DMS 273 (cell line): ENCODE measurements around the gene SPTBN4.
"Not testable (repeated sequence)": the region's sequence is repeated elsewhere in the genome, so short reads cannot be mapped to it uniquely, and the experiment has no call there.

Experiments
- DNase-seq: peaks from one replicate; lab custom pipeline; 2025; ENCODE audit not compliant: unreplicated experiment; lab: John Stamatoyannopoulos, UW

Gene SPTBN4

GRCh38 chr19:40502647-40503319, 36.0 kb downstream of the SPTBN4 start:
- peak; percentile 34 for DNase-seq

DNA sequence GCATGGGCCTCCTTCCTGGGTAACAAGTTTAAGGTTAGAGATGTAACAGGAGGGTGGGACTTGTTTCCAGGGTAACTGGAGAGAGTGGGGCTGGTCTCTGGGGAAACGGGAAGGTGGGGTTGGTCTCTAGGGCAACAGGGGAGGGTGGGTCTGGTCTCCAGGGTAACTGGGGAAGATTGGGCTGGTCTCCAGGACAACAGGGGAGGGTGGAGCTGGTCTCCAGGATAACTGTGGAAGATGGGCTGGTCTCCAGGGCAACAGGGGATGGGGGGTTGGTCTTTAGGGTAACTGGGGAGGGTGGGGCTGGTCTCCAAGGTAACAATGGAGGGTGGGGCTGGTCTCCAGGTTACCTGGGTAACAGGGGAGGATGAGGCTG, 36.5 kb downstream of the SPTBN4 start:
- DNase-seq, result peak; percentile 80

DNA sequence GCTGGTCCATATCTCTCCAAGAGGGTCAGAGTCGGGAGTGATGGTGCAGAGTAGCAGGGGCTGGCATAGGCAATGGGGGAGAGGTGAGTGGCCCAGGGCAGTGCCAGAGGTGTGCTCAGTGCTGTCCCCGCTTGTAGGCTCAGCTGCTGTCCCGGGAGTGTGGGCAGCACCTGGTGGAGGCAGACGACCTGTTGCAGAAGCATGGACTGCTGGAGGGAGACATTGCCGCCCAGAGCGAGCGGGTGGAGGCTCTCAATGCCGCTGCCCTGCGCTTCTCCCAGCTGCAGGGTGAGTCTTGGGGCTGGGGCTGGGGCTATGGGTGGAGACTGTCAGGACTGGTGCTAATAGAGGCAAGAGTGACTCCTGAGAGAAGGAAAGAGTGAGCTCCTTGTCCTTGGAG, 39.3 kb downstream of the SPTBN4 start:
- DNase-seq, result no peak

- DNase-seq, result no peak
Measured at GRCh38 chr19:40507892-40508291, 41.1 kb downstream of the SPTBN4 start.

GRCh38 chr19:40508739-40509260, 42.0 kb downstream of the SPTBN4 start:
- DNase-seq, result no peak

- no peak for DNase-seq
Measured at GRCh38 chr19:40510526-40511115, 43.8 kb downstream of the SPTBN4 start.

GRCh38 chr19:40511487-40511886, 44.7 kb downstream of the SPTBN4 start:
- DNase-seq, result no peak

- no peak for DNase-seq
Measured at GRCh38 chr19:40512110-40512472, 45.3 kb downstream of the SPTBN4 start.

GRCh38 chr19:40512473-40513344, 45.9 kb downstream of the SPTBN4 start:
- DNase-seq, result peak; percentile 80

DNA sequence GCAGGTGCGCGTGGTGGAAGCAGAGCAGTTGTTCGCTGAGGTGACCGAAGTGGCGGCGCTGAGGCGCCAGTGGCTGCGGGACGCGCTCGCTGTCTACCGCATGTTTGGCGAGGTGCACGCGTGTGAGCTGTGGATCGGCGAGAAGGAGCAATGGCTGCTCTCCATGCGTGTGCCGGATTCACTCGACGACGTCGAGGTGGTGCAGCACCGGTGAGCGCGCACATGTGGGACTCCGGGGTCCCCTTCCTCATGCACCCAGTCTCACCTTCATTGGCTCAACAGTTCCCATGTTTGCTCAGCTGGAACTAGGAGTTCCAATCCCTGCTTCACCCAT, 46.5 kb downstream of the SPTBN4 start:
- no peak for DNase-seq

- DNase-seq, result no peak
Measured at GRCh38 chr19:40513741-40514315, 47.0 kb downstream of the SPTBN4 start.

DNA sequence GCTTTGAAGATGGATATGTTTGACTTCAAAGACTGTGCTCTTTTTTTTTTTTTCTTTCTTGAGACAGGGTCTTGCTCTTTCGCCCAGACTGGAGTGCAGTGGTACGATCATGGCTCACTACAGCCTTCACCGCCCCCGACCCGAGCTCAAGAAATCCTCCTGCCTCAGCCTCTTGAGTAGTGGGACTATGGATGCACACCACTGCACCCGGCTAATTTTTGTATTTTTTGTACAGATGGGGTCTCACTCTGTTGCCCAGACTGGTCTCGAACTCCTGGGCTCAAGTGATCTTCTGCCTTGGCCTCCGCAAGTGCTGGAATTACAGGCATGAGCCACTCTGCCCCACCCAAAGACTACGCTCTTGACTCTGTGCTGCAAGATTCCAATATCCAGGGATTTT, 50.4 kb downstream of the SPTBN4 start:
- DNase-seq, result no peak

GRCh38 chr19:40519352-40520322, 52.8 kb downstream of the SPTBN4 start:
- peak; percentile 95 for DNase-seq

DNA sequence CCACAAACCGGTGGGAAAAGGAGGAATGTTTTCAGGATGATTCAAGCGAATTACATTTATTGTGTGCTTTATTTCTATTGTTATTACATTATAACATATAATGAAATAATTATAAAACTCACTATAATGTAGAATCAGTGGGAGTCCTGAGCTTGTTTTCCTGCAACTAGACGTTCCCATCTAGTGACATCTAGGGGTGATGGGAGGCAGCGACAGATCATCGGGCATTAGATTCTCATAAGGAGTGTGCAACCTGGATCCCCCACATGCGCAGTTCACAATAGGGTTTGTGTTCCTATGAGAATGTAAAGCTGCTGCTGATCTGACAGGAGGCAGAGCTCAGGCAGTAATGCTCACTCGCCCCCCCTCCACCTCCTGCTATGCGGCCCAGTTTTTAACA, 54.5 kb downstream of the SPTBN4 start:
- DNase-seq, result peak; percentile 46

GRCh38 chr19:40521900-40522299, 55.1 kb downstream of the SPTBN4 start:
- DNase-seq, result not testable (repeated sequence)

DNA sequence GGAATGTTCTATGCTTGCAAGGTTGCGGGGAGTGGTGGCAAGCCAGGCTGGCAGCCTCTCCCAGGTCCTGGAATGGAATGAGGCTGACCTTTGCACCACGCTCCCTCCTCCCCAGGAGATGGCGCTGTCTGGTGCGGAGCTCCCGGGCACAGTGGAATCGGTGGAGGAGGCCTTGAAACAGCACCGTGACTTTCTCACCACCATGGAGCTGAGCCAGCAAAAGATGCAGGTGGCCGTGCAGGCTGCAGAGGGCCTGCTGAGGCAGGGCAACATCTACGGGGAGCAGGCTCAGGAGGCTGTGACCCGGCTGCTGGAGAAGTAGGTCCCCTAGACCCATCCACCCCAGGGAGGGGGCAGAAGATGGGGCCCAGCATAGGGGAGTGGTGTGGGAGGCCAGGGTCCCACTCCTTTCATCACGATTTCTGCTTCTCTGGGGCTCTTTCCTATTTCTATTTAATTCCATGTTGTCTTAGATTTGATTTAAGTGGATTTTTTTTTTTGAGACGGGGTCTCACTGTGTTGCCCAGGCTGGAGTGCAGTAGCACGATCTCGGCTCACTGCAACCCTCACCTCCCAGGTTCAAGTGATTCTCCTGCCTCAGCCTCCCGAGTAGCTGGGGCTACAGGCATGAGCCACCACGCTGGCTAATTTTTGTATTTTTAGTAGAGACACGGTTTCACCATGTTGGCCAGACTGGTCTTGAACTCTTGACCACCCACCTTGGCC, 56.7 kb downstream of the SPTBN4 start:
- DNase-seq, result peak; percentile 93

GRCh38 chr19:40524133-40524549, 57.3 kb downstream of the SPTBN4 start:
- DNase-seq, result no peak

GRCh38 chr19:40524655-40525054, 57.9 kb downstream of the SPTBN4 start:
- DNase-seq, result no peak

DNA sequence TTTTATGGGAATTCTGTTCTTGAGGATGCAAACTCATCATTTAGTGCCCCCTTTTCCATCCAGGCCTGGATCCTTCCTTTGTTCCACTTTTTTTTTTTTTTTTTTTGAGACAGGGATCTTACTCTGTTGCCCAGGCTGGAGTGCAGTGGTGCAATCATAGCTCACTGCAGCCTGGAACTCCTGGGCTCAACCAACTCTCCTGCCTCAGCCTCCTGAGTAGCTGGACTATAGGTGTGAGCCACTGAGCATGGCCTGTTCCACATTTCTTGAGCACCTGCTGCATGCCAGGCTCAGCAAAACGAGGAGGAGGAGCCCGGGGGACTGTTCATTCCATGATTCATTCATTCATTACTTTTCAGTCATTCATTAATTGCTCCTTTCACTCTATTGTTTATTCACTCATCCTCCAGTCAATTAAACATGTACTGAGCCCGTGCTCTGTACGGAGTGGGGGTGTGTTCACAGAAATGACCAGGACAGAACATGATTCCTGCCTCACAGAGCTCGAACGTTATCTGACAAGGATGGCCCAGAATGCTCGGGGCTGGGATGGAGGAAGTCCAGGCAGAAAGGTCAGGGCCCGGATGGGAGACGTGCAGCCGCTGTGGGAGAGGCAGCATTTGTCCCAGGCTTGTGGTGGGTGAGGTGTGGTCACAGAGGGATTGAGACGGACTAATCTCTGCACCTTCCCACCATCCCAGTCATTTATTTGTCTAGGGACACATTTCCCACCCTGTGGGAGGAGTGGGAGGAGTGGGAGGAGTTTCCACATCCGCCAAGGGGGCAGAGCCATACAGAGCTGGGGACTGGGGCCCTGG, 58.6 kb downstream of the SPTBN4 start:
- no peak for DNase-seq
